H9 (cell line): ENCODE data around the gene CPXM2. TPM values are rescaled to one million over a fixed set of nuclear protein-coding genes. Genes with fewer than 3 reads are reported as not detected.

Source experiments
- DNase-seq: peaks from one replicate; pipeline ENCODE4 v3.0.0-alpha.2; 2017
- H2AFZ ChIP-seq: one replicate; pipeline ENCODE4 v1.6.1; 2013; ENCODE audit warnings: mild to moderate bottlenecking, low read length, control low read depth, moderate library complexity
- H2AK5ac ChIP-seq: 2 replicates; pipeline ENCODE4 v1.6.1; 2013; ENCODE audit warnings: low read length, control low read depth, mixed read lengths; ENCODE audit not compliant: insufficient read length
- H2BK120ac ChIP-seq: one replicate; pipeline ENCODE4 v1.6.1; 2013; ENCODE audit warnings: low read depth, mild to moderate bottlenecking, low read length, control low read depth, inconsistent platforms; ENCODE audit not compliant: poor library complexity, severe bottlenecking
- H2BK12ac ChIP-seq: 2 replicates; pipeline ENCODE4 v1.6.1; 2013; ENCODE audit warnings: low read length, control low read depth, mixed read lengths, low read depth; ENCODE audit not compliant: insufficient read length
- H2BK15ac ChIP-seq: 2 replicates; pipeline ENCODE4 v1.6.1; 2013; ENCODE audit warnings: low read depth, low read length, control low read depth
- H2BK20ac ChIP-seq: one replicate; pipeline ENCODE4 v1.6.1; 2013; ENCODE audit warnings: low read depth, mild to moderate bottlenecking, low read length, control low read depth, inconsistent platforms; ENCODE audit not compliant: poor library complexity, severe bottlenecking
- H2BK5ac ChIP-seq: 2 replicates; pipeline ENCODE4 v1.6.1; 2013; ENCODE audit warnings: low read length, control low read depth, mixed read lengths; ENCODE audit not compliant: insufficient read length
- H3K14ac ChIP-seq: 2 replicates; pipeline ENCODE4 v1.6.1; 2013; ENCODE audit warnings: low read length, control low read depth; ENCODE audit not compliant: insufficient read depth
- H3K18ac ChIP-seq: 2 replicates; pipeline ENCODE4 v1.6.1; 2013; ENCODE audit warnings: low read depth, mild to moderate bottlenecking, mixed read lengths, low read length, control low read depth; ENCODE audit not compliant: insufficient read length
- H3K23ac ChIP-seq: 2 replicates; pipeline ENCODE4 v1.6.1; 2013; ENCODE audit warnings: low read length, control low read depth, mixed read lengths, low read depth; ENCODE audit not compliant: insufficient read length
- H3K23me2 ChIP-seq: 2 replicates; pipeline ENCODE4 v1.6.1; 2013; ENCODE audit warnings: low read depth, mild to moderate bottlenecking, mixed read lengths, low read length, control low read depth; ENCODE audit not compliant: insufficient read length, poor library complexity, severe bottlenecking
- H3K27ac ChIP-seq: 2 replicates; pipeline ENCODE4 v1.5.1; 2013; ENCODE audit warnings: low read length, control low read depth, mixed read lengths, low read depth; ENCODE audit not compliant: insufficient read length
- H3K27me3 ChIP-seq: 2 replicates; pipeline ENCODE4 v1.6.1; 2013; ENCODE audit warnings: low read length, control low read depth, inconsistent platforms; ENCODE audit not compliant: insufficient read depth
- H3K4ac ChIP-seq: 2 replicates; pipeline ENCODE4 v1.6.1; 2013; ENCODE audit warnings: low read depth, mild to moderate bottlenecking, control low read depth, inconsistent platforms, low read length, moderate library complexity
- H3K4me1 ChIP-seq: 2 replicates; pipeline ENCODE4 v1.6.1; 2013; ENCODE audit warnings: low read length, control low read depth, inconsistent platforms; ENCODE audit not compliant: insufficient read depth
- H3K4me2 ChIP-seq: 2 replicates; pipeline ENCODE4 v1.6.1; 2013; ENCODE audit warnings: low read length, control low read depth, mixed read lengths; ENCODE audit not compliant: insufficient read length, insufficient read depth
- H3K56ac ChIP-seq: 2 replicates; pipeline ENCODE4 v1.6.1; 2013; ENCODE audit warnings: low read depth, mild to moderate bottlenecking, mixed read lengths, low read length, control low read depth; ENCODE audit not compliant: insufficient read length
- H3K79me1 ChIP-seq: 2 replicates; pipeline ENCODE4 v1.6.1; 2013; ENCODE audit warnings: low read depth, mild to moderate bottlenecking, moderate library complexity, low read length, control low read depth, inconsistent platforms; ENCODE audit not compliant: insufficient read depth, poor library complexity, severe bottlenecking
- H3K79me2 ChIP-seq: 2 replicates; pipeline ENCODE4 v1.6.1; 2013; ENCODE audit warnings: low read length, control low read depth, inconsistent platforms; ENCODE audit not compliant: insufficient read depth
- H3K9ac ChIP-seq: 2 replicates; pipeline ENCODE4 v1.6.1; 2013; ENCODE audit warnings: low read length, control low read depth, mixed read lengths; ENCODE audit not compliant: insufficient read length; ENCODE audit errors: extremely low read depth
- H3K9me3 ChIP-seq: one replicate; pipeline ENCODE4 v1.6.1; 2013; ENCODE audit warnings: low read depth, low read length, inconsistent platforms; ENCODE audit not compliant: control insufficient read depth
- H3T11ph ChIP-seq: one replicate; pipeline ENCODE4 v1.6.1; 2013; ENCODE audit warnings: mild to moderate bottlenecking, low read length, control low read depth, inconsistent platforms
- H4K20me1 ChIP-seq: one replicate; pipeline ENCODE4 v1.6.1; 2013; ENCODE audit not compliant: control insufficient read depth, insufficient read length, insufficient read depth
- H4K5ac ChIP-seq: 2 replicates; pipeline ENCODE4 v1.6.1; 2013; ENCODE audit warnings: low read depth, mild to moderate bottlenecking, mixed read lengths, low read length, control low read depth; ENCODE audit not compliant: insufficient read length
- H4K8ac ChIP-seq: replicated peaks from 2 replicates; pipeline ENCODE4 v1.6.1; 2013; ENCODE audit warnings: low read length, control low read depth, mixed read lengths, low read depth; ENCODE audit not compliant: insufficient read length
- H4K91ac ChIP-seq: 2 replicates; pipeline ENCODE4 v1.6.1; 2013; ENCODE audit warnings: low read depth, mild to moderate bottlenecking, moderate library complexity, mixed read lengths, low read length, control low read depth; ENCODE audit not compliant: insufficient read length
- H3K27ac Mint-ChIP-seq, 3 experiments: 2 replicates in 2 of 3; 3 replicates in 1 of 3; pipeline ENCODE4 v1.8.0; 2020 to 2021; ENCODE audit warnings: mixed read lengths in 3 of 3, mild to moderate bottlenecking in 1 of 3, moderate library complexity in 1 of 3
- H3K27me3 Mint-ChIP-seq: 2 replicates; pipeline ENCODE4 v1.8.0; 2021; ENCODE audit warnings: low read depth, mild to moderate bottlenecking, moderate library complexity, mixed read lengths
- H3K36me3 Mint-ChIP-seq, 3 experiments: 2 replicates in 2 of 3; 3 replicates in 1 of 3; pipeline ENCODE4 v1.8.0; 2020 to 2021; ENCODE audit warnings: low read depth in 3 of 3, mixed read lengths in 3 of 3; ENCODE audit not compliant: insufficient read depth in 1 of 3
- H3K4me1 Mint-ChIP-seq, 2 experiments: 2 replicates each; pipeline ENCODE4 v1.8.0; 2020; ENCODE audit warnings: mixed read lengths in 2 of 2
- H3K4me3 Mint-ChIP-seq, 2 experiments: 2 replicates in 1 of 2; 3 replicates in 1 of 2; pipeline ENCODE4 v1.8.0; 2020 to 2021; ENCODE audit warnings: mild to moderate bottlenecking in 2 of 2, mixed read lengths in 2 of 2, moderate library complexity in 1 of 2
- H3K9me3 Mint-ChIP-seq, 2 experiments: 2 replicates in 1 of 2; 3 replicates in 1 of 2; pipeline ENCODE4 v1.8.0; 2020; ENCODE audit warnings: mild to moderate bottlenecking in 2 of 2, mixed read lengths in 2 of 2, moderate library complexity in 1 of 2
- CTCF ChIP-seq: fragments of 200-600 bp; sonication (generic); conservative IDR thresholded peaks from 3 replicates; pipeline ENCODE4 v1.8.0; 2021; ENCODE audit warnings: antibody characterized with exemption, mild to moderate bottlenecking
- WGBS: extraction: QIAGEN DNeasy Blood & Tissue Kit; methylation state at CpG from one replicate; pipeline ENCODE4 v1.1.7; 2013; ENCODE audit warnings: missing lambda C conversion rate, low lambda C conversion rate, mixed read lengths; ENCODE audit not compliant: insufficient read length; ENCODE audit errors: extremely low coverage; 5-methylcytosine and 5-hydroxymethylcytosine counted together
- total RNA-seq: library from RNA; stranded (reverse); gene quantifications from 2 replicates; pipeline ENCODE4 v1.2.1, GENCODE V29; 2021

CPXM2 gene
- total RNA-seq, 1 experiment from 2014 or later: 1.7 TPM

GRCh38 chr10:123913688-123914268 lies 22.2 kb upstream of the CPXM2 start:
- Histone ChIP-seq H3K18ac (no peak overlapping the region), H3K79me1 (no peaks in the 10 kb centered on the region), H3K9ac (no peak overlapping the region), H4K8ac (no peak overlapping the region), H3K4ac (no peak overlapping the region), H3T11ph (no peak overlapping the region), H4K5ac (no peak overlapping the region), H3K27ac (no peak overlapping the region), H3K4me2 (no peak overlapping the region), H2BK5ac (no peak overlapping the region), H3K23me2 (no peaks in the 10 kb centered on the region), H2AK5ac (no peak overlapping the region), H2AFZ (no peak overlapping the region), H3K9me3 (no peaks in the 10 kb centered on the region), H3K14ac (no peak overlapping the region), H4K91ac (no peak overlapping the region), H3K79me2 (no peaks in the 10 kb centered on the region), H3K4me1 (peaks cover 4% of the 10 kb centered on the region; the same call in 1 of the 2 replicates), H2BK120ac (no peak overlapping the region), H2BK12ac (no peak overlapping the region), H3K56ac (no peak overlapping the region), H4K20me1 (no peaks in the 10 kb centered on the region), H3K23ac (no peak overlapping the region), H2BK20ac (no peak overlapping the region), H2BK15ac (no peak overlapping the region), H3K27me3 (no peaks in the 10 kb centered on the region; the same call in 1 of the 2 replicates)
- Mint-ChIP-seq H3K27me3 (peaks cover 39% of the 10 kb centered on the region), H3K4me3 (no peak overlapping the region), H3K27ac (0 out of 7 replicates have a peak overlapping the region, but pooled peaks of 1 of the 3 experiments have one; percentile 18), H3K9me3 (peaks cover 5 to 9% of the 10 kb centered on the region in 2 experiments; a peak in 3 of 5 replicates), H3K4me1 (peaks cover 17 to 27% of the 10 kb centered on the region in 2 experiments), H3K36me3 (no peaks in the 10 kb centered on the region)
- WGBS: no CpG with 5 or more reads among the region's 8 CpGs
- DNase-seq: no peak
- no peak for TF ChIP-seq CTCF
